HEK293 (cell line): ENCODE measurements around the gene ITGB2.

Experiments
- CTCF ChIA-PET: fragments of 350-600 bp; formaldehyde crosslinking; extraction: SDS; loops from one replicate; lab custom pipeline; 2021; ENCODE audit warnings: antibody characterized with exemption; lab: Yijun Ruan, JAX
- POLR2A ChIA-PET: fragments of 300-600 bp; formaldehyde crosslinking; extraction: SDS; loops from one replicate; lab custom pipeline; 2020; ENCODE audit warnings: antibody characterized with exemption, inconsistent platforms; lab: Yijun Ruan, JAX
- H3K27ac ChIP-seq: fragments of 200-500 bp; sonication (Bioruptor generic); 2 replicates; pipeline ENCODE4 v1.5.1; 2014; ENCODE audit warnings: low read depth, low read length, control low read depth, inconsistent platforms; ENCODE audit errors: extremely low read depth
- H3K36me3 ChIP-seq, 2 experiments: fragments of 200-500 bp in 1 of 2; sonication (Bioruptor generic) in 1 of 2; 1 replicate in 1 of 2; 2 replicates in 1 of 2; pipeline ENCODE4 v1.5.1; 2014 to 2017; ENCODE audit warnings: inconsistent platforms in 2 of 2, low read length in 2 of 2; ENCODE audit not compliant: control insufficient read depth in 2 of 2, insufficient read depth in 1 of 2
- H3K4me1 ChIP-seq: fragments of 200-500 bp; sonication (Bioruptor generic); 2 replicates; pipeline ENCODE4 v1.5.1; 2014; ENCODE audit warnings: mild to moderate bottlenecking, low read length, inconsistent platforms; ENCODE audit not compliant: control insufficient read depth, insufficient read depth
- H3K4me3 ChIP-seq: 2 replicates; pipeline ENCODE4 v1.5.1; 2011; ENCODE audit warnings: low read depth, mild to moderate bottlenecking, control low read depth, low read length, moderate library complexity
- H3K9me3 ChIP-seq: fragments of 200-500 bp; sonication (Bioruptor generic); 2 replicates; pipeline ENCODE4 v1.5.1; 2014; ENCODE audit warnings: low read depth, low read length, inconsistent platforms; ENCODE audit not compliant: control insufficient read depth, insufficient read depth
- AEBP2 ChIP-seq: fragments of 450-650 bp; formaldehyde crosslinking; IDR thresholded peaks from 2 replicates; pipeline ENCODE4 v1.5.1; 2016; ENCODE audit warnings: missing biosample characterization, missing genetic modification characterization, borderline replicate concordance
- GLIS1 ChIP-seq: fragments of 450-650 bp; formaldehyde crosslinking; IDR thresholded peaks from 2 replicates; pipeline ENCODE4 v1.5.1; 2016; ENCODE audit warnings: missing biosample characterization, missing genetic modification characterization
- INSM2 ChIP-seq: fragments of 450-650 bp; formaldehyde crosslinking; IDR thresholded peaks from 2 replicates; pipeline ENCODE4 v1.5.1; 2016; ENCODE audit warnings: missing biosample characterization, missing genetic modification characterization
- PRDM1 ChIP-seq: fragments of 450-650 bp; formaldehyde crosslinking; IDR thresholded peaks from 2 replicates; pipeline ENCODE4; 2016; ENCODE audit warnings: missing biosample characterization, missing genetic modification characterization
- YY1 ChIP-seq: fragments of 450-650 bp; formaldehyde crosslinking; IDR thresholded peaks from 2 replicates; pipeline ENCODE4 v1.5.1; 2018; ENCODE audit warnings: missing biosample characterization, missing genetic modification characterization
- ZBTB11 ChIP-seq: fragments of 450-650 bp; formaldehyde crosslinking; conservative IDR thresholded peaks from 2 replicates; pipeline ENCODE4 v1.5.1; 2016; ENCODE audit warnings: low read depth, missing biosample characterization, missing genetic modification characterization
- ZBTB7A ChIP-seq: fragments of 450-650 bp; formaldehyde crosslinking; IDR thresholded peaks from 2 replicates; pipeline ENCODE4 v1.5.1; 2016; ENCODE audit warnings: low read depth, missing biosample characterization, missing genetic modification characterization
- ZFP41 ChIP-seq: fragments of 450-650 bp; formaldehyde crosslinking; IDR thresholded peaks from 2 replicates; pipeline ENCODE4 v1.5.1; 2016; ENCODE audit warnings: missing biosample characterization, missing genetic modification characterization, borderline replicate concordance
- ZIC2 ChIP-seq: fragments of 450-650 bp; formaldehyde crosslinking; IDR thresholded peaks from 2 replicates; pipeline ENCODE4 v1.5.1; 2016; ENCODE audit warnings: missing biosample characterization, missing genetic modification characterization
- ZNF175 ChIP-seq: fragments of 450-650 bp; formaldehyde crosslinking; IDR thresholded peaks from 2 replicates; pipeline ENCODE4 v1.5.1; 2016; ENCODE audit warnings: missing biosample characterization, missing genetic modification characterization
- ZNF302 ChIP-seq: fragments of 450-650 bp; formaldehyde crosslinking; IDR thresholded peaks from 2 replicates; pipeline ENCODE4 v1.5.1; 2016; ENCODE audit warnings: missing biosample characterization, missing genetic modification characterization, low read depth
- ZNF394 ChIP-seq: fragments of 450-650 bp; formaldehyde crosslinking; IDR thresholded peaks from 2 replicates; pipeline ENCODE4 v1.5.1; 2016; ENCODE audit warnings: missing biosample characterization, missing genetic modification characterization, mild to moderate bottlenecking, moderate library complexity, borderline replicate concordance
- ZNF530 ChIP-seq: fragments of 450-650 bp; formaldehyde crosslinking; IDR thresholded peaks from 2 replicates; pipeline ENCODE4 v1.5.1; 2016; ENCODE audit warnings: low read depth, missing biosample characterization, missing genetic modification characterization
- ZNF549 ChIP-seq: fragments of 450-650 bp; IDR thresholded peaks from 2 replicates; pipeline ENCODE4 v1.5.1; 2018; ENCODE audit warnings: missing biosample characterization, missing genetic modification characterization, mild to moderate bottlenecking, inconsistent platforms, moderate library complexity
- ZNF626 ChIP-seq: fragments of 450-650 bp; sonication (Bioruptor Pico); formaldehyde crosslinking; IDR thresholded peaks from 2 replicates; pipeline ENCODE4 v1.5.1; 2018; ENCODE audit warnings: missing biosample characterization, missing genetic modification characterization, inconsistent platforms
- ZNF654 ChIP-seq: fragments of 450-650 bp; formaldehyde crosslinking; IDR thresholded peaks from 2 replicates; pipeline ENCODE4 v1.5.1; 2016; ENCODE audit warnings: low read depth, missing biosample characterization, missing genetic modification characterization
- ZNF707 ChIP-seq: fragments of 450-650 bp; formaldehyde crosslinking; IDR thresholded peaks from 2 replicates; pipeline ENCODE4 v1.5.1; 2016; ENCODE audit warnings: missing biosample characterization, missing genetic modification characterization
- ZNF747 ChIP-seq: fragments of 450-650 bp; formaldehyde crosslinking; IDR thresholded peaks from 2 replicates; pipeline ENCODE4 v1.5.1; 2016; ENCODE audit warnings: missing biosample characterization, missing genetic modification characterization
- ZNF791 ChIP-seq: fragments of 450-650 bp; formaldehyde crosslinking; IDR thresholded peaks from 2 replicates; pipeline ENCODE4 v1.5.1; 2016; ENCODE audit warnings: missing biosample characterization, missing genetic modification characterization
- ZNF830 ChIP-seq: fragments of 450-650 bp; IDR thresholded peaks from 2 replicates; pipeline ENCODE4 v1.5.0; 2018; ENCODE audit warnings: missing biosample characterization, missing genetic modification characterization, low read depth, mild to moderate bottlenecking, moderate library complexity
- ZNF837 ChIP-seq: fragments of 450-650 bp; formaldehyde crosslinking; IDR thresholded peaks from 2 replicates; pipeline ENCODE4 v1.5.1; 2016; ENCODE audit warnings: missing biosample characterization, missing genetic modification characterization
- ZXDB ChIP-seq: fragments of 450-650 bp; formaldehyde crosslinking; IDR thresholded peaks from 2 replicates; pipeline ENCODE4 v1.5.1; 2016; ENCODE audit warnings: missing biosample characterization, missing genetic modification characterization
- TF ChIP-seq, protein P1 (sequence below): fragments of 450-650 bp; IDR thresholded peaks from 2 replicates; pipeline ENCODE4 v1.5.1; 2018; ENCODE audit warnings: missing biosample characterization, mild to moderate bottlenecking, missing genetic modification characterization
- TF ChIP-seq, protein P2 (sequence below): fragments of 450-650 bp; IDR thresholded peaks from 2 replicates; pipeline ENCODE4 v1.5.1; 2018; ENCODE audit warnings: missing biosample characterization, missing genetic modification characterization

The ITGB2 gene

DNA sequence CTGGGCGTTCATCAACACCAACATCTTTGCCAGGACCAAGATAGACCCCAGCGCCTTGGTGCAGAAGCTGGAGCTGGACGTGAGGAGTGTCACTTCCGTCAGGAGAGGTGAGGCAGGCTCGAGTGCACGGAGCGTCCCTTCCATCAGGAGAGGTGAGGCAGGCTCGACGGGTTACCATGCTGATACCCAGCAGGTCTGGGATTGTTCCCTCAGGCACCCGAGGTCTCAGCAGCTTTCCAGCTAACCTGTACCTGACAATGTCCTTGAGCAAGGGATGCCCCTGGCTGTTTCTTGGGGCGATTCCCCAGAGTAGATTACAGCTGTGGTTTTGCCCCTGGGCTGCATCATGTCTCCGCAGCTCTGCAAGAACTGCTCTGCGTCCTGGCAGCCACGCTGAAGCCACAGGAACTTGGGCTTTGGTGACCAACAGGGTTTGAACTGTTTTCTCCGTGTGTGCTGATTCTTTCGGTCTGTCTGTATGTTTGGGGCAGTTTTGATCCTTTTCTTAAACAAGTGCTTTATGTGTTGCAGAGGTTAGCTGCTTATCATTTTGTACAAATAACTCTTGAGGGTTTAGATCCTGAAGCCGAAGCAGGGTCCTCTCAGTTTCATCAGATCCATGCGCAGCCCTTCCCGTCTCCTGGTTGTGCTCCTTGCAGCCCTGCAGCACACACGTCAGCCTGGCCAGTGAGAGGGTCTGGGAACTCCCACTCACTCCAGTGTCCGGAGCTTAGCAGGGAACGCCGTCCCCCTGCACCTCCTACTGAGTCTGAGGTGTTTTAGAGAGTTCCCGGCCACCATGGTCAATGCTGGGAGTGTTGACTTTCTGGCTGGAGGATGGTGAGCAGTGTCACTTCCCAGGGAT is 23.2 kb upstream of the ITGB2 start:
- H3K4me1 ChIP-seq = peaks cover 11% of the 10 kb centered on the region; the same call in 1 of the 2 replicates
- CTCF ChIA-PET = interaction anchor here (0.7 to 15.2 kb wide), 4 partner anchors 9 to 194 kb away, joined by 3 to 333 read pairs (median 10); no protein-coding TSS in a partner anchor
- no peak overlapping the region for H3K4me3 ChIP-seq
- H3K27ac ChIP-seq = no peak overlapping the region
- POLR2A ChIA-PET = no interaction called here
- H3K36me3 ChIP-seq = peaks cover 3 to 64% of the 10 kb centered on the region in 2 experiments; a peak in 2 of 3 replicates
- TF ChIP-seq YY1 = no peak
- TF ChIP-seq ZNF837 = no peak
- TF ChIP-seq, protein P1, sequence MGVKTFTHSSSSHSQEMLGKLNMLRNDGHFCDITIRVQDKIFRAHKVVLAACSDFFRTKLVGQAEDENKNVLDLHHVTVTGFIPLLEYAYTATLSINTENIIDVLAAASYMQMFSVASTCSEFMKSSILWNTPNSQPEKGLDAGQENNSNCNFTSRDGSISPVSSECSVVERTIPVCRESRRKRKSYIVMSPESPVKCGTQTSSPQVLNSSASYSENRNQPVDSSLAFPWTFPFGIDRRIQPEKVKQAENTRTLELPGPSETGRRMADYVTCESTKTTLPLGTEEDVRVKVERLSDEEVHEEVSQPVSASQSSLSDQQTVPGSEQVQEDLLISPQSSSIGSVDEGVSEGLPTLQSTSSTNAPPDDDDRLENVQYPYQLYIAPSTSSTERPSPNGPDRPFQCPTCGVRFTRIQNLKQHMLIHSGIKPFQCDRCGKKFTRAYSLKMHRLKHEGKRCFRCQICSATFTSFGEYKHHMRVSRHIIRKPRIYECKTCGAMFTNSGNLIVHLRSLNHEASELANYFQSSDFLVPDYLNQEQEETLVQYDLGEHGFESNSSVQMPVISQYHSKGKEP = no peak
- TF ChIP-seq INSM2 (tag by site-specific recombination) = no peak
- no peak for TF ChIP-seq ZNF394 (tag by site-specific recombination)
- TF ChIP-seq ZNF549 (tag by site-specific recombination) = no peak
- TF ChIP-seq GLIS1 (tag by site-specific recombination) = no peak
- no peak for TF ChIP-seq AEBP2 (tag by site-specific recombination)
- no peak for TF ChIP-seq ZNF791
- no peak for TF ChIP-seq ZNF302 (tag by site-specific recombination)
- TF ChIP-seq ZBTB11 (tag by site-specific recombination) = no peak
- TF ChIP-seq, all 188 proteins: peak for 0
- no peaks in the 10 kb centered on the region for H3K9me3 ChIP-seq

DNA sequence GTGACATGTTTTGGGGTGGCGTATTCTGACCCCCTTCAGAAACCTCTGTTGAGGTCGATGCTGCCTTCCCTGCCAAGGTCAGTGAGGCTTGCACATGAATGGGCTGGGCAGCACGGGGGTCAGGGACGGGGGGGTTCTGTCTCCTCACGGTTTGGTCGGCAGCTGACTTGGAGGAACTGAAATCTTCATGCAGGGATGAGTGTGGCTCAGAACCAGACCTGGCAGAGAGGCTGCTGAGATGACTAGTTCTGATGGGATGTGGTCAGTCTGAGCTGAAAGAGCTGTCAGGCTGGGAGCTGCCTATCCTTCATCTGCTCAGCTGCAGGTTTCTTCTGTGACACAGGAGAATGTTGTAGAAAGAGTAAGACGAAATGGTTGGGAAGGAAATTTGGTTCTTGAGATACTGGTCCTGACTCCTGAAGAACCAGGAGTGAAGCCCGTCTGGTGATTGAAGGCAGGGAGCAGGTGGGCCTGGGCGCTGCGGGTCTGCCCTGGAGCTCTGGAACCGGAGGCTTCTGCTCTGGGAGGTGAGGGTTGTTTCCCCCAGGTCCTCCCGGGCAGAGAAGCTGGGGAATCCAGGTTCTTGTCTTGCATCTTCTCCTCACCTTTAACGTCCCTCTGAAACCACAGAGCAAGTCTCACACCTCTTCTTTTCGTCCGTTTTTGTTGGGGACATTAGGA is 22.4 kb upstream of the ITGB2 start:
- ChIA-PET CTCF (interaction anchor here (0.7 to 15.2 kb wide), 5 partner anchors 10 to 195 kb away, joined by 3 to 333 read pairs (median 4); no protein-coding TSS in a partner anchor), POLR2A (no interaction called here)
- H3K27ac ChIP-seq = no peak overlapping the region
- H3K9me3 ChIP-seq = no peaks in the 10 kb centered on the region
- H3K4me1 ChIP-seq = peaks cover 11% of the 10 kb centered on the region; the same call in 1 of the 2 replicates
- no peak overlapping the region for H3K4me3 ChIP-seq
- H3K36me3 ChIP-seq = peaks cover 3 to 64% of the 10 kb centered on the region in 2 experiments; a peak in 2 of 3 replicates
- TF ChIP-seq ZNF747 (tag by site-specific recombination) = no peak
- TF ChIP-seq ZIC2 (tag by site-specific recombination) = no peak
- no peak for TF ChIP-seq ZNF626 (tag by site-specific recombination)
- TF ChIP-seq, protein P2, sequence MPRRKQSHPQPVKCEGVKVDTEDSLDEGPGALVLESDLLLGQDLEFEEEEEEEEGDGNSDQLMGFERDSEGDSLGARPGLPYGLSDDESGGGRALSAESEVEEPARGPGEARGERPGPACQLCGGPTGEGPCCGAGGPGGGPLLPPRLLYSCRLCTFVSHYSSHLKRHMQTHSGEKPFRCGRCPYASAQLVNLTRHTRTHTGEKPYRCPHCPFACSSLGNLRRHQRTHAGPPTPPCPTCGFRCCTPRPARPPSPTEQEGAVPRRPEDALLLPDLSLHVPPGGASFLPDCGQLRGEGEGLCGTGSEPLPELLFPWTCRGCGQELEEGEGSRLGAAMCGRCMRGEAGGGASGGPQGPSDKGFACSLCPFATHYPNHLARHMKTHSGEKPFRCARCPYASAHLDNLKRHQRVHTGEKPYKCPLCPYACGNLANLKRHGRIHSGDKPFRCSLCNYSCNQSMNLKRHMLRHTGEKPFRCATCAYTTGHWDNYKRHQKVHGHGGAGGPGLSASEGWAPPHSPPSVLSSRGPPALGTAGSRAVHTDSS (tag by site-specific recombination) = no peak
- no peak for TF ChIP-seq ZFP41 (tag by site-specific recombination)
- TF ChIP-seq ZBTB7A (tag by site-specific recombination) = no peak
- TF ChIP-seq ZNF654 = no peak
- no peak for TF ChIP-seq PRDM1 (tag by site-specific recombination)
- no peak for TF ChIP-seq ZNF830 (tag by site-specific recombination)
- TF ChIP-seq ZNF707 (tag by site-specific recombination) = no peak
- TF ChIP-seq ZXDB = no peak
- TF ChIP-seq ZNF175 (tag by site-specific recombination) = no peak
- TF ChIP-seq ZNF530 (tag by site-specific recombination) = no peak
